Activated T-cell treated with anti-CD3 and anti-CD28 coated beads for 48 hours (primary cell): ENCODE data around the gene SOSTDC1.

Source experiments
- DNase-seq: peaks from one replicate; pipeline ENCODE4 v3.0.0-alpha.2; 2020; ENCODE audit warnings: low read depth

SOSTDC1 gene

GRCh38 chr7:16419859-16420258 lies 45.7 kb downstream of the SOSTDC1 start:
- DNase-seq = no peak

- DNase-seq = no peak
These were observed 46.4 kb downstream of the SOSTDC1 start for GRCh38 chr7:16419126-16419525.

GRCh38 chr7:16417906-16418305 lies 47.6 kb downstream of the SOSTDC1 start:
- no peak for DNase-seq

GRCh38 chr7:16416289-16417282 lies 49.0 kb downstream of the SOSTDC1 start:
- DNase-seq = no peak

GRCh38 chr7:16412274-16413254 lies 53.0 kb downstream of the SOSTDC1 start:
- no peak for DNase-seq
